T-helper 1 cell treated with Interleukin-12 subunit alpha and Interleukin-12 subunit beta and Interleukin-4 antibody, amounts not matched to agents 30 μg/mL and 1 μg/mL, for 36 hours (primary cell): ENCODE data around the gene TET3.

Experiments used
- H3K27ac Mint-ChIP-seq: one replicate; pipeline ENCODE4 v1.8.0; 2021; ENCODE audit warnings: mild to moderate bottlenecking, mixed read lengths
- H3K27me3 Mint-ChIP-seq: one replicate; pipeline ENCODE4 v1.8.0; 2021; ENCODE audit warnings: low read depth, mixed read lengths
- H3K36me3 Mint-ChIP-seq: one replicate; pipeline ENCODE4 v1.8.0; 2021; ENCODE audit warnings: low read depth, mixed read lengths
- H3K4me1 Mint-ChIP-seq: one replicate; pipeline ENCODE4 v1.8.0; 2021; ENCODE audit warnings: low read depth, mixed read lengths
- H3K4me3 Mint-ChIP-seq: one replicate; pipeline ENCODE4 v1.8.0; 2021; ENCODE audit warnings: mild to moderate bottlenecking, moderate library complexity, mixed read lengths
- H3K9me3 Mint-ChIP-seq: one replicate; pipeline ENCODE4 v1.8.0; 2021; ENCODE audit warnings: mixed read lengths

TET3 gene

GRCh38 chr2:73956218-73956865 lies 28.4 kb upstream of the TET3 start:
- Mint-ChIP-seq H3K36me3 (peaks cover 62% of the 10 kb centered on the region), H3K4me1 (peaks cover 25% of the 10 kb centered on the region), H3K9me3 (no peaks in the 10 kb centered on the region), H3K4me3 (no peak overlapping the region), H3K27ac (no peak overlapping the region), H3K27me3 (no peaks in the 10 kb centered on the region)

GRCh38 chr2:73961274-73961673 lies 23.4 kb upstream of the TET3 start:
- Mint-ChIP-seq H3K4me1 (peaks cover 30% of the 10 kb centered on the region), H3K27ac (no peak overlapping the region), H3K36me3 (peaks cover 41% of the 10 kb centered on the region)

GRCh38 chr2:73961823-73962615 lies 22.7 kb upstream of the TET3 start:
- Mint-ChIP-seq H3K4me1 (peaks cover 26% of the 10 kb centered on the region), H3K27me3 (no peaks in the 10 kb centered on the region), H3K27ac (no peak overlapping the region), H3K36me3 (peaks cover 34% of the 10 kb centered on the region), H3K4me3 (no peak overlapping the region), H3K9me3 (peaks cover 7% of the 10 kb centered on the region)

More at GRCh38 chr2:73961274-73961673, 23.4 kb upstream of the TET3 start:
- Mint-ChIP-seq H3K4me3 (no peak overlapping the region), H3K9me3 (peaks cover 7% of the 10 kb centered on the region), H3K27me3 (no peaks in the 10 kb centered on the region)

- H3K36me3 Mint-ChIP-seq: peaks cover 33% of the 10 kb centered on the region
- H3K27ac Mint-ChIP-seq: no peak overlapping the region
- no peaks in the 10 kb centered on the region for H3K27me3 Mint-ChIP-seq
- H3K4me1 Mint-ChIP-seq: peaks cover 25% of the 10 kb centered on the region
- H3K4me3 Mint-ChIP-seq: no peak overlapping the region
- H3K9me3 Mint-ChIP-seq: peaks cover 7% of the 10 kb centered on the region
Observed at GRCh38 chr2:73962798-73963197, 21.9 kb upstream of the TET3 start.

GRCh38 chr2:73963385-73964120 lies 21.2 kb upstream of the TET3 start:
- Mint-ChIP-seq H3K27ac (peak overlapping the region; percentile 42), H3K36me3 (peaks cover 27% of the 10 kb centered on the region), H3K9me3 (peaks cover 7% of the 10 kb centered on the region), H3K27me3 (no peaks in the 10 kb centered on the region), H3K4me1 (peaks cover 21% of the 10 kb centered on the region), H3K4me3 (peak overlapping the region; percentile 9)

GRCh38 chr2:73964223-73964622 lies 20.5 kb upstream of the TET3 start:
- Mint-ChIP-seq H3K9me3 (peaks cover 7% of the 10 kb centered on the region), H3K27ac (peak overlapping the region; percentile 42), H3K27me3 (no peaks in the 10 kb centered on the region), H3K4me3 (peak overlapping the region; percentile 2), H3K36me3 (peaks cover 20% of the 10 kb centered on the region), H3K4me1 (peaks cover 22% of the 10 kb centered on the region)

- H3K27ac Mint-ChIP-seq: no peak overlapping the region
- H3K4me3 Mint-ChIP-seq: no peak overlapping the region
- peaks cover 13% of the 10 kb centered on the region for H3K36me3 Mint-ChIP-seq
- peaks cover 7% of the 10 kb centered on the region for H3K9me3 Mint-ChIP-seq
- peaks cover 28% of the 10 kb centered on the region for H3K4me1 Mint-ChIP-seq
- no peaks in the 10 kb centered on the region for H3K27me3 Mint-ChIP-seq
Observed at GRCh38 chr2:73965053-73965452, 19.7 kb upstream of the TET3 start.

- peaks cover 7% of the 10 kb centered on the region for H3K27me3 Mint-ChIP-seq
- H3K4me3 Mint-ChIP-seq: no peak overlapping the region
- H3K27ac Mint-ChIP-seq: no peak overlapping the region
- H3K36me3 Mint-ChIP-seq: peaks cover 2% of the 10 kb centered on the region
- H3K9me3 Mint-ChIP-seq: no peaks in the 10 kb centered on the region
- H3K4me1 Mint-ChIP-seq: peaks cover 47% of the 10 kb centered on the region
Observed at GRCh38 chr2:73968357-73968937, 16.3 kb upstream of the TET3 start.

GRCh38 chr2:73969356-73969755 lies 15.4 kb upstream of the TET3 start:
- H3K27me3 Mint-ChIP-seq: peaks cover 10% of the 10 kb centered on the region
- peaks cover 2% of the 10 kb centered on the region for H3K36me3 Mint-ChIP-seq
- H3K4me3 Mint-ChIP-seq: no peak overlapping the region
- H3K4me1 Mint-ChIP-seq: peaks cover 37% of the 10 kb centered on the region
- no peak overlapping the region for H3K27ac Mint-ChIP-seq
- H3K9me3 Mint-ChIP-seq: no peaks in the 10 kb centered on the region

GRCh38 chr2:73970141-73970803 lies 14.4 kb upstream of the TET3 start:
- H3K36me3 Mint-ChIP-seq: peaks cover 2% of the 10 kb centered on the region

GRCh38 chr2:73970850-73971471 lies 13.7 kb upstream of the TET3 start:
- peaks cover 2% of the 10 kb centered on the region for H3K36me3 Mint-ChIP-seq
- peak overlapping the region; percentile 6 for H3K4me3 Mint-ChIP-seq
- no peaks in the 10 kb centered on the region for H3K9me3 Mint-ChIP-seq
- peaks cover 10% of the 10 kb centered on the region for H3K27me3 Mint-ChIP-seq
- peaks cover 35% of the 10 kb centered on the region for H3K4me1 Mint-ChIP-seq
- H3K27ac Mint-ChIP-seq: peak overlapping the region; percentile 60

More at GRCh38 chr2:73970141-73970803, 14.4 kb upstream of the TET3 start:
- Mint-ChIP-seq H3K4me1 (peaks cover 32% of the 10 kb centered on the region), H3K4me3 (peak overlapping the region; percentile 60), H3K27ac (peak overlapping the region; percentile 46), H3K27me3 (peaks cover 10% of the 10 kb centered on the region), H3K9me3 (no peaks in the 10 kb centered on the region)

- Mint-ChIP-seq H3K36me3 (peaks cover 2% of the 10 kb centered on the region), H3K4me3 (no peak overlapping the region), H3K27ac (peak overlapping the region; percentile 60), H3K27me3 (peaks cover 10% of the 10 kb centered on the region), H3K4me1 (peaks cover 35% of the 10 kb centered on the region), H3K9me3 (no peaks in the 10 kb centered on the region)
Observed at GRCh38 chr2:73971722-73972121, 13.0 kb upstream of the TET3 start.

- H3K27ac Mint-ChIP-seq: no peak overlapping the region
- H3K4me1 Mint-ChIP-seq: peaks cover 40% of the 10 kb centered on the region
- peaks cover 10% of the 10 kb centered on the region for H3K27me3 Mint-ChIP-seq
- no peak overlapping the region for H3K4me3 Mint-ChIP-seq
- no peaks in the 10 kb centered on the region for H3K9me3 Mint-ChIP-seq
- H3K36me3 Mint-ChIP-seq: peaks cover 5% of the 10 kb centered on the region
Observed at GRCh38 chr2:73972846-73973245, 11.9 kb upstream of the TET3 start.
